ENCODE results near the gene IGF1R.

- no peak for TF ChIP-seq POLR2A (IDR thresholded peaks at IDR 0.05; ENCODE audit: low read length)
- no peak for TF ChIP-seq GATA1 (IDR thresholded peaks at IDR 0.05; ENCODE audit: low read depth, low read length)
Measured at GRCh38 chr15:98745179-98745578, 96.8 kb downstream of the IGF1R start.
